Activated naive CD8-positive, alpha-beta T cell treated with anti-CD3 and anti-CD28 coated beads, Interleukin-2, amount 50 U/mL, for 24 hours (primary cell): ENCODE measurements around the gene GAREM1.
A peak's percentile ranks its signal among the peaks of the same experiment; 100 is the strongest.
"Not testable (repeated sequence)": the region's sequence is repeated elsewhere in the genome, so short reads cannot be mapped to it uniquely, and the experiment has no call there.

Source experiments
- ATAC-seq: fragments of 150-1000 bp; cut with Tn5 transposase; one replicate; pipeline ENCODE4 v1.10.0; 2021
- DNase-seq: peaks from one replicate; pipeline ENCODE4 v3.0.0; 2021
- H3K27ac Mint-ChIP-seq: one replicate; pipeline ENCODE4 v1.8.0; 2021; ENCODE audit warnings: mild to moderate bottlenecking, mixed read lengths
- H3K27me3 Mint-ChIP-seq: one replicate; pipeline ENCODE4 v1.8.0; 2021; ENCODE audit warnings: mixed read lengths
- H3K36me3 Mint-ChIP-seq: one replicate; pipeline ENCODE4 v1.8.0; 2021; ENCODE audit warnings: low read depth, mixed read lengths
- H3K4me1 Mint-ChIP-seq: one replicate; pipeline ENCODE4 v1.8.0; 2021; ENCODE audit warnings: mixed read lengths
- H3K4me3 Mint-ChIP-seq: one replicate; pipeline ENCODE4 v1.8.0; 2021; ENCODE audit warnings: mild to moderate bottlenecking, moderate library complexity, mixed read lengths
- H3K9me3 Mint-ChIP-seq: one replicate; pipeline ENCODE4 v1.8.0; 2021; ENCODE audit warnings: mixed read lengths

Gene GAREM1

DNA sequence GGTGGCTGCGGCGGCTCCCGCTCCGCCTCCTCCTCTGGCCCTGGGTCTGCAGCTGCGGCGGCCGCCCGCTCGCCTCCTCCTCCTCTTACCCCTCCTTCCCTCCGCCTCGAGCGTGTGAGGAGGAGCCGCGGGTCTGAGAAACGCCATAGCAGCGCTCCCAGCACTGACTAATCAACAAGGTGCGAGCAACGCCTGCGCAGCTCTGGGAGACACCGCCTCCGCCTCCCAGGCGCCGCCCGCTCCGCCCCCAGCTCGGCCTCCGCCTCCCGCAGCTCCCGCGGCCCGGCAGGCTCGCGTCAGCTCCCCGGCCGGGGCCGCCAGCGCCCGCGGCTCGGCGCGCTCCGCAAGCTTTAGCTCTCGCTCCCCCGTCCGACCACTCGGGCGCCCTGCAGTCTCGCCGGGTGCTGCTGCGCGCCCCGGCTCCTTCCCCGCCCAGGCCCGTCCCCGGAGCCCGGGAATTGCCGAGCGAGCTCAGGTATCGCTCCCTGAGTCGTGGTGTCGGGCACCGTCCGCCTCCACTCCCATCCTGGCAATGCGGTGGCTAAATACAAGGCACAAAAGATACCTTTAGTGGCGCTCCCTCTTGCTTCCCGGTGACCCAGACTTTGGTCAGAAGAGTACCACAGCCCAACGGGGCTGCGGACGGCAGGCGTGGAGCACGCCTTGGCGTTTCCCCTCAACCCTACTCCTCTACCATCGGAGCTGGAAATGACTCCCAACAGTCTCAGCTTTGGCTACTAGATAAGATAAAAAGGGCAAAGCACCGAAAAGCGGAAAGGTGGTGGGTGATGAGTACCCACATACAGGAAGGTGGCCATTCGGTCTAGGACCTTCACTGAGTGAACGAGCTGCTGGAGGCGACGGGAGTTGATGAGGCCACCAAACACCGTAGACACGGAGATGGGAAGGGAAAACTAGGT lies at the start of gene GAREM1:
TSS of gene GAREM1 (minus strand) at position 169 of the 920 bp plus-strand sequence. CDS start 454 bp downstream, outside the sequence.
- Mint-ChIP-seq H3K4me3 (peak within 1 kb of the TSS; percentile 65), H3K4me1 (peaks cover 23% of the 10 kb centered on the region), H3K36me3 (peaks cover 2% of the 10 kb centered on the region), H3K27me3 (peaks cover 56% of the 10 kb centered on the region), H3K27ac (no peak within 1 kb of the TSS), H3K9me3 (no peaks in the 10 kb centered on the region)
- peak; percentile 67 for DNase-seq
- ATAC-seq, result peak; percentile 93

DNA sequence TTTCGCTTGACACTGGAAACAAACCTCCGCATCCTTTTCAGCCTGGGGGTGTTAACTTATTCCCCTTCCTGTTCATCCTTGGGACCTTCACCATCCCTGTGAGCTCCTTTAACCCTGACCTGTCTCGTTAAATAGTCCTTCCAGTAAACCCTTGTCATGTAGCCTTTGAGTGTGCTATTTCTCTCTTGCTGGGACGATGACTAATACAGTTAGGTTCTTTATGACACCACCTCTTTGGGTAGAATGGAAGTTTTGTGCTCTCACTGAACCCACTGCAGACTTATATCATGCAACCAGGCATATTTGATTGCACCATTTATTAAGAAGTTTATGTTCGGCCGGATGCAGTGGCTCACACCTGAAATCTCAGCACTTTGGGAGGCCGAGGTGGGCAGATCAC lies 40.5 kb upstream of the GAREM1 start:
- no peak overlapping the region for H3K27ac Mint-ChIP-seq
- DNase-seq, result no peak
- H3K4me3 Mint-ChIP-seq, result no peak overlapping the region
- no peaks in the 10 kb centered on the region for H3K9me3 Mint-ChIP-seq
- peaks cover 4% of the 10 kb centered on the region for H3K27me3 Mint-ChIP-seq
- no peaks in the 10 kb centered on the region for H3K36me3 Mint-ChIP-seq
- no peaks in the 10 kb centered on the region for H3K4me1 Mint-ChIP-seq
- ATAC-seq, result no peak

DNA sequence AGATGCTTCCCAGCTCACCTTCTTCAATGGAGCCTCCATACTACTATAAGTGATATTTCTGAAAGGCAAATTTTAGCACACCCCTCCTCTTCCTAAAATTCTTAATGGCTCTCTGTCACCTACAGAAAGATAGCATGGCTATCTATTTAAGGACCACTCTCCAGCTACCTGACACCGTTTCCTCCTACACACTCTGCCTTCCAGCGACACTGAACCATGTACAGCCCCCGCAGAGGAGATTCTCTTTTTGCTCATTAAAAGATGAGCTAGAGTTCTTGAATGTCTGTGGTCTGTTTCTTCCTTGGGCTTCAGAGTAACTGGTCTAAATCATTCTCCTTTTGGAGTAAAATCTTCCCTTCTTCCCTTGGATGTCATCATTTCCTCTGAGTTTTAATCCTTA lies 38.4 kb upstream of the GAREM1 start:
- no peak overlapping the region for H3K27ac Mint-ChIP-seq
- ATAC-seq, result no peak
- H3K27me3 Mint-ChIP-seq, result peaks cover 2% of the 10 kb centered on the region
- no peak for DNase-seq
- no peaks in the 10 kb centered on the region for H3K36me3 Mint-ChIP-seq
- no peaks in the 10 kb centered on the region for H3K9me3 Mint-ChIP-seq
- no peaks in the 10 kb centered on the region for H3K4me1 Mint-ChIP-seq
- H3K4me3 Mint-ChIP-seq, result no peak overlapping the region

DNA sequence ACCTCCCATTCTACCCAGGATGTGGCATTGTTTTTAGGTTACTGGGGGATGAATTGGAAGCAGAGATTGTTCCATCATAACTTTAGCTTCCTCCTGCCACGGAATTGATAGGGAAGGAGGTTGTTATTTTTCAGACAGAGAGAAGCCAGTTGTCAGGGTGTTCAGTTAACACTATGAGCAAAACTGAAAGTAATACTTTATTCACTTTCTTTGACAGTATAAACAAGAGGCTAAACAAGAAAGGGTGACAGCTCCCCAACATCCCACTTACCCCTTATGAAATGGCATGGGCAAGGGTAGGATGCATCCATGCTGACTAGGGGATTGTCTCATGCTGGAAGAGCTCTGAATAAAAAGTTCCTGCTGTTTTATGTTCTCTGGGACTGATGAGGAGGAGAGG lies 36.4 kb upstream of the GAREM1 start:
- H3K4me3 Mint-ChIP-seq, result no peak overlapping the region
- H3K4me1 Mint-ChIP-seq, result no peaks in the 10 kb centered on the region
- H3K27ac Mint-ChIP-seq, result no peak overlapping the region
- H3K9me3 Mint-ChIP-seq, result no peaks in the 10 kb centered on the region
- no peaks in the 10 kb centered on the region for H3K27me3 Mint-ChIP-seq
- ATAC-seq (no peak), DNase-seq (no peak)
- no peaks in the 10 kb centered on the region for H3K36me3 Mint-ChIP-seq

DNA sequence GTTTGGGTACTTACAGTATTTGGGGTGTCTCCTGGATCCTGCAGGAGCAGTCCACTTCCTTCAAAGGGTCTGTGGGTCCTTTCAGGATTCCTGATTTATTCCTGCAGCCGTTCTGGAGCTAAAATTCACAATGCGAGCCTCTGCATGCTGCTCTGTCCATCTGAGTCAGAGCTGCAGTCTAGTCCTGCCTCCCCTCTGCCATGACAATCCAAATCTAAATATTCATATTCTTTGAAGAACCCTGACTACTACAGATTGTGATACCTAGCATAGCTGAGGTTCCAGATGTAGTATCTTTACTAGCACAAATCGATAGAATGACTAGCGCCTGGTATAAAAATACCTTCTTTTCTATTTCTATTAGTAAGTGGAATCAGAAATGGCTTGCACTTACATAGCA lies 31.3 kb upstream of the GAREM1 start:
- H3K4me3 Mint-ChIP-seq, result no peak overlapping the region
- no peaks in the 10 kb centered on the region for H3K36me3 Mint-ChIP-seq
- H3K9me3 Mint-ChIP-seq, result no peaks in the 10 kb centered on the region
- DNase-seq (no peak), ATAC-seq (no peak)
- no peak overlapping the region for H3K27ac Mint-ChIP-seq
- H3K27me3 Mint-ChIP-seq, result peaks cover 22% of the 10 kb centered on the region
- H3K4me1 Mint-ChIP-seq, result no peaks in the 10 kb centered on the region

DNA sequence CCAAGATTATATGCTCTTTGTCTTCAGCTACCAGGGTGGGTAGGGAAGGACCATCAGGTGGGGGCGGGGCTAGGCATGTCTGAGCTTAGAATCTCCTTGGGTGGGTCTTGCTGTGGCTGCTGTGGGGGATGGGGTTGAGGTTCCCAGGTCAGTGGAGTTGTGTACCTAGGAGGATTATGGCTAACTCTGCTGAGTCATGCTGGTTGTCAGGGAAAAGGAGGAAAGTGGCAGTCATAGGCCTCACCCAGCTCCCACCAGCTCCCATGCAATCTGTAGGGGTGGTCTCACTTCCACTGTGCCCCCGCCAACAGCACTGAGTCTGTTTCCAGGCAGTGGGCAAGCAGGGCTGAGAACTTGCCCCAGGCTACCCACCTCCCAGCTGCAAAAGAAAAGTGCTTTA lies 30.6 kb upstream of the GAREM1 start:
- not testable (repeated sequence) for H3K4me1 Mint-ChIP-seq, H3K4me3 Mint-ChIP-seq, H3K9me3 Mint-ChIP-seq, ATAC-seq, DNase-seq, H3K36me3 Mint-ChIP-seq, H3K27ac Mint-ChIP-seq
- H3K27me3 Mint-ChIP-seq, result peaks cover 23% of the 10 kb centered on the region

DNA sequence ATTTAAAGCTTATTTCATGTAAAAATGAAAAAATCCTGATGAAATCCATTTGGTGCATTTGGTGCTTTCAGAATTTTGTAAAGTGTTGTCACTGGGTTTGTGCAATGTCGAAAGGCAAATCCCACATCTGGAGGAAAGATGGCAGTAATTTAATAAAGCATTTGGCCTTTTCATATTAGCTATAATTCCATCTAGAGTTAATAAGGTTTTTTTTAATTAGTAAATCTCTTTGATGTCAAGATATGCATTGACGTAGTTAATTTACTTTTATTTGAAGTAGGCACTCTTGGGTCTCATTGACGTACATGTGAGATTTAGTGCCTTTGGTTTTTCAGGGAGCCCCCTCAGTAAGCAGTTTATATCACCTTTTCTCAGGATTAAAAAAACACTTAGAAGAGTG lies 12.3 kb upstream of the GAREM1 start:
- no peak for ATAC-seq
- H3K36me3 Mint-ChIP-seq, result no peaks in the 10 kb centered on the region

DNA sequence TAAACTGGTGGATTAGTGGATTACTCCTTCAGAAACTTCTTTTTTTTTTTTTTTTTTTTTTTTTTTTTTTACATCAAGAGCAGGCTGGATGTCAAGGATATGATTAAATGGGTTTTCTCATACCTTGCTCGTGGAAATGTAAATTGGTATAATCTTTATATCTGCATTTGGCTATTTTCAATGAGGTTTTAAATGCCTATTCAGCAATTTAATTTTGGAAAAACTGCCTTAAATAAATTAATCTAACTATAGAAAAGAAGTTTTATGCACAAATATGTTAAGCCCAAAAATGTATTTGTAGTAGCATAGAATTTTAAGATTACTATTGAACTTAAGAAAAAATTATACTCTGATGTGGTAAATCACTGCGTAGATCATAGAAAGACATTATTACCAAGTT lies 11.4 kb upstream of the GAREM1 start:
- no peaks in the 10 kb centered on the region for H3K36me3 Mint-ChIP-seq
- peaks cover 15% of the 10 kb centered on the region for H3K27me3 Mint-ChIP-seq
- no peaks in the 10 kb centered on the region for H3K9me3 Mint-ChIP-seq
- H3K4me1 Mint-ChIP-seq, result no peaks in the 10 kb centered on the region
- ATAC-seq (no peak), DNase-seq (no peak)
- no peak overlapping the region for H3K4me3 Mint-ChIP-seq
- H3K27ac Mint-ChIP-seq, result no peak overlapping the region

More for the DNA sequence above, 12.3 kb upstream of the GAREM1 start:
- Mint-ChIP-seq H3K27ac (no peak overlapping the region), H3K27me3 (peaks cover 13% of the 10 kb centered on the region), H3K4me3 (no peak overlapping the region), H3K9me3 (no peaks in the 10 kb centered on the region), H3K4me1 (no peaks in the 10 kb centered on the region)
- no peak for DNase-seq

DNA sequence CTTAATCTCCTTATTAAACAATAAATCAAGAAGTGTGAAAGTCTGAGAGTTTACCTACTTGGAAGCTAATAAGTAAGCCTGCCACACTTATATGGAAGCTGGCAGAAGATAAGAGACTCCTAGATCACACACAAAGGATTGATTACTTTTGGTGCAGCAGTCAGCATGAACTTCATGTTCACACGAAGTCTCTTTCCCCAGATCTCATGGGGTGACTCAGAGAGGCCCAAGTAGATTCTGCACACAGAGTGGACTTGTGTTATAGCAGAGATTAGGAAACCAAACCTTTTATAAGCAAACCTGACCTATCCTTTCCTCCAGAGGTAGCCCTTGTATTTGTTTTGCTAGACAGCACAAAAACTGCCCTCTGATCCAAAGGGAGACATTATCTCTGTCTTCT lies 9.9 kb upstream of the GAREM1 start:
- no peaks in the 10 kb centered on the region for H3K4me1 Mint-ChIP-seq
- H3K9me3 Mint-ChIP-seq, result no peaks in the 10 kb centered on the region
- no peak overlapping the region for H3K27ac Mint-ChIP-seq
- no peak for DNase-seq
- H3K27me3 Mint-ChIP-seq, result peaks cover 18% of the 10 kb centered on the region
- no peak for ATAC-seq
- no peaks in the 10 kb centered on the region for H3K36me3 Mint-ChIP-seq
- no peak overlapping the region for H3K4me3 Mint-ChIP-seq

DNA sequence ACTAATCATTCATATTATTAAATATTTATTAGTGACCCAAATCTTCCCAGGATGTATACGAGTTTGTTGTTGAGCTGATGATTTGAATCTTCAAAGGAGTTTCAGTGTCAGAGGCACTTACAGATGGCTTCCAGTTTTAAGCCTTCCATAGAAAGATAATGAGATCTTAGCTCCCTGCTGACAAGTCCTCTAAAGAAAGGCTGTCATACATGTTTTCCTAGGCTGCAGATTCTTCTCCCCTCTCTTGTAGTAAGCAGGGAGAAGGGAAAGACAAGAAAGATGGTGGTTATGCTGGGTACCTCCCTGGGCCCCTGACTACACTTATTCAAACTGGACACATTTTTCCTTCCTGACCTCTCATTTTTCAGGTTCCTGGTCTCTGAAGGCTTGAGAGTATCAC lies 8.1 kb upstream of the GAREM1 start:
- peaks cover 24% of the 10 kb centered on the region for H3K27me3 Mint-ChIP-seq
- ATAC-seq (no peak), DNase-seq (no peak)
- no peaks in the 10 kb centered on the region for H3K9me3 Mint-ChIP-seq
- no peaks in the 10 kb centered on the region for H3K36me3 Mint-ChIP-seq
- no peak overlapping the region for H3K4me3 Mint-ChIP-seq
- H3K27ac Mint-ChIP-seq, result no peak overlapping the region
- H3K4me1 Mint-ChIP-seq, result no peaks in the 10 kb centered on the region

DNA sequence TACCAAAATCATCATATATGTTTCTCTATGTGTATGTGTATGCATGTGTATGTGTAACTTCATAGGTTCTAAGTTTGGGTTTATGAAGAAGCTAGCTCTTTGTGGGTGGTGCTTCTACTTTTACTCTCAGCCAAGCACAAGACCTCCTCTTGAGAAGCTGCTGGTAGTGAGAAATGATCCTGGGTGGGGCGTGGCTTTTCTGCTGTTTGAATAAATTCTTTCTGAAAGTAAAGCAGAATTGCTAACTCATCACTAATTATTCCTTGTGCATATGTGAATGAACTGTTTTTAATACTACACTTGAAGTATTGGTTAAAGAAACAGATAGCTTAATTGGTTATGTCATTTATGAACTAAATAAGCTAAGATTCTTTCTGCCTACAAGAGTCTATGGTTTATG lies 7.6 kb upstream of the GAREM1 start:
- no peak for DNase-seq
- H3K4me1 Mint-ChIP-seq, result no peaks in the 10 kb centered on the region
- no peak overlapping the region for H3K27ac Mint-ChIP-seq
- H3K27me3 Mint-ChIP-seq, result peaks cover 23% of the 10 kb centered on the region
- H3K4me3 Mint-ChIP-seq, result no peak overlapping the region
- no peaks in the 10 kb centered on the region for H3K9me3 Mint-ChIP-seq
- no peaks in the 10 kb centered on the region for H3K36me3 Mint-ChIP-seq
- ATAC-seq, result no peak

DNA sequence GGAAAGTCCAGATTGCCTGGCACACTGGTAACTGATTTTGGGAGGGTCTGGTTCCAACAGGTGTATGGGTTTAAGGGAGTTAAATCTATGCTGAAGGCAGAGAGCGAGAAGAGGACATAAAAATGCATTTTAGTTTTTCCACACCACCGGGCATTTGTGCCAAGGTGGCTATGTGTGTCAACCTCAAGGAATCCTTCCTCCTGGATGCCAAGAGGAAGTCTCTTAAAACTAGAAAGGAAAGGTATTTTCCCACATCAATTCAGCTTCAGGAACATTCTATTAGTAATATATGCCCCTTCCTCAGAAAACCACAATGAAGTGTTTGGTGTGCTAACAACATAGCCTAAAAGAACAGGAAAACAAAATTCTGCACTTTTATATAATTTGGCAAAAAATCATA lies 5.4 kb upstream of the GAREM1 start:
- H3K27me3 Mint-ChIP-seq, result peaks cover 36% of the 10 kb centered on the region
- H3K27ac Mint-ChIP-seq, result no peak overlapping the region
- no peaks in the 10 kb centered on the region for H3K9me3 Mint-ChIP-seq

DNA sequence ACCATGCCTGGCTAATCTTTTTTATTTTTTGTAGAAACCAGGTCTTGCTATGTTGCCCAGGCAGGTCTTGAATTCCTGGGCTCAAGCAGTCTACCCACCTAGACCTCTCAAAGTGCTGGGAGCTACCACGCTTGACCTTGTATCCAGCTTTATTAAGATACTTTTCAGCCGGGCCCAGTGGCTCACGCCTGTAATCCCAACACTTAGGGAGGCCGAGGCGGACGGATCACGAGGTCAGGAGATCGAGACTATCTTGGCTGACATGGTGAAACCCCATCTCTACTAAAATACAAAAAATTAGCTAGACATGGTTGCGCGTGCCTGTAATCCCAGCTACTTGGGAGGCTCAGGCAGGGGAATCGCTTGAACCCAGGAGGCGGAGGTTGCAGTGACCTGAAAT lies 4.4 kb upstream of the GAREM1 start:
- ATAC-seq, H3K9me3 Mint-ChIP-seq, H3K4me1 Mint-ChIP-seq, H3K36me3 Mint-ChIP-seq, H3K4me3 Mint-ChIP-seq, H3K27ac Mint-ChIP-seq, DNase-seq: not testable (repeated sequence)
- H3K27me3 Mint-ChIP-seq, result peaks cover 39% of the 10 kb centered on the region

More for the DNA sequence above, 5.4 kb upstream of the GAREM1 start:
- no peak overlapping the region for H3K4me3 Mint-ChIP-seq
- ATAC-seq, result no peak
- no peak for DNase-seq
- no peaks in the 10 kb centered on the region for H3K36me3 Mint-ChIP-seq
- H3K4me1 Mint-ChIP-seq, result peaks cover 3% of the 10 kb centered on the region

DNA sequence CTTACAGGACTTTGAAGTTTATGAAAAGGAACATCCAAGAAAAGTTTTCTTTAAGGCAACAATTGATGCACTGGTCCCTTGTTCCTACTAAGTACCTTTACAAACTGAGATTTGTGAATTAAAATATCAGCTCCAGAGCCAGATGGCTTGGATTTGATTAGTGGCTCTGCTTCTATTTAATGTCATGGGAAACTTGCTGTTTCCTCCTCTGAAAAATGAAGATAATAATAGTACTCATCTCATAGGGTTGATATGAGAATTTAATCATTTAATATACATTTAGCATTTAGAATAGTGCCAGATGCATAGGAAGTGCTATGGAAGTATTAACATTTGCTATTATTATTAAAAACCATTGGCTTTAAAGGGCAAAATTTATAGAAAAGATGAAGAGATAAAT lies 2.6 kb upstream of the GAREM1 start:
- Mint-ChIP-seq H3K4me3 (no peak overlapping the region), H3K27ac (no peak overlapping the region), H3K4me1 (peaks cover 21% of the 10 kb centered on the region), H3K9me3 (no peaks in the 10 kb centered on the region), H3K36me3 (no peaks in the 10 kb centered on the region), H3K27me3 (peaks cover 46% of the 10 kb centered on the region)
- DNase-seq (no peak), ATAC-seq (no peak)

DNA sequence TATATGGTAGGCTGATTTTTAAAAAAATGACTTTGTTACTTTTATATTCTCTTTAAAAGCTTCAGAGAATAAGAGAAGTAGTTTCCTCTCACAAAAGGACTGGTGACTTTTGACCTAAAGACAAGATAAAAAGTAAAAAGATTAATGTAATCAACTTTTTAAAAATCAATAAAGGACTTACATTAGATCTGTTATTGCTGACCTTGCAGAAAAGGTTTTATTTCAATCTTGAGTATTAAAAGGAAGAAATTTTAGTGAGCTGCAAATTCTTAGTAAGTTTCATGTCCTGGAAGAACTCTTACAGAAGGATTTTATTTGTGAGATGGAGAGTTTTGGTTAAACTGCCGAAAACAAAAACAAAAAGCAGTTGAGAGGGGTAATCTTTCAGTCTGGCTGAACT lies 2.2 kb upstream of the GAREM1 start:
- H3K27me3 Mint-ChIP-seq, result peaks cover 51% of the 10 kb centered on the region

DNA sequence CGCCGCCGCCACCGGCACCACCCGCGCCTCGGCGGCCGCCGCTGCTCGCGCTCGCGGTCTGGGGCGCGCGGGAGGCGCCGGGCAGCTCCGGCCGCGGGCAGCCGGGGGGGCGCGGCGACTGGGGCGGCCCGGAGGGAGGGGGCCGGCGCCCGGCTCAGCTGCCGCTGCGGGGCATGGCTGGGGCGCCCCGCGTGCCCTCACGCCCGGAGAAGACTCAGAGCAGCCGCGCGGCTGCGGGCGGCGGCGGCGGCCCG lies 295 bp downstream of the GAREM1 start:
- peaks cover 59% of the 10 kb centered on the region for H3K27me3 Mint-ChIP-seq

More for the DNA sequence above, 2.2 kb upstream of the GAREM1 start:
- no peaks in the 10 kb centered on the region for H3K9me3 Mint-ChIP-seq
- H3K4me3 Mint-ChIP-seq, result no peak overlapping the region
- no peak for DNase-seq
- peaks cover 23% of the 10 kb centered on the region for H3K4me1 Mint-ChIP-seq
- no peak for ATAC-seq
- H3K36me3 Mint-ChIP-seq, result no peaks in the 10 kb centered on the region
- no peak overlapping the region for H3K27ac Mint-ChIP-seq

More for the DNA sequence above, 295 bp downstream of the GAREM1 start:
- no peak for ATAC-seq
- Mint-ChIP-seq H3K36me3 (peaks cover 2% of the 10 kb centered on the region), H3K27ac (no peak overlapping the region), H3K4me1 (peaks cover 23% of the 10 kb centered on the region), H3K4me3 (peak overlapping the region; percentile 57), H3K9me3 (no peaks in the 10 kb centered on the region)
- no peak for DNase-seq
